GM13976 (cell line): ENCODE results near the gene GAB2.
A peak's percentile ranks its signal among the peaks of the same experiment; 100 is the strongest.

Source experiments
- DNase-seq: peaks from one replicate; pipeline ENCODE4 v3.0.0; 2012; ENCODE audit warnings: low spot score
- CTCF ChIP-seq: IDR thresholded peaks from 2 replicates; pipeline ENCODE4 v1.5.1; 2012; ENCODE audit warnings: borderline replicate concordance, mild to moderate bottlenecking; ENCODE audit not compliant: insufficient read depth; ENCODE audit errors: extremely low read depth, missing control alignments, control extremely low read depth
- in situ Hi-C: fragments of 300-500 bp; cut with MboI; formaldehyde crosslinking; loops from one replicate; pipeline ENCODE4 v1.12.0; 2022; ENCODE audit warnings: low sequenced_read_pairs, mixed read lengths, inconsistent platforms; ENCODE audit not compliant: unreplicated experiment

The GAB2 gene

DNA sequence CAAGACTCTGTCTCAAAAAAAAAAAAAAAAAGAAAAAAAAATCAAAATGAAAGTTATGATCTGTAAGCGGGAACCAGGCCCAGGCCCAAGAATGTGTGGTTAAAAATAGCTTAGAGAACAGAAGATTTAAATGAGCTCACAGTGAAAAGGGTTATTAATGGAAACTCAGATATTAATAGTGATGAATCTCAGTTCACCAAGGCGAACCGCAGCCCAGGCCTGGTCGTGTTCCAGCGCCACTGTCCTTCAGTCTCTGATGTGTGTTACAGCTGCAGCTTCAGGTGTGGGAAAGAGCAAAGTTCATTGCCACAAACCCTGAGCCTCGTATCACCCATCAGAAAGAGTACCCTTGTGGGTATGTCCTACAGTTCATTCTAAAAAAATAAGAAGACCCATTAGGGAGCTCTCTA is 107.1 kb downstream of the GAB2 start:
- DNase-seq: peak; percentile 86
- in situ Hi-C loops: no loop called here
- no peak for TF ChIP-seq CTCF

DNA sequence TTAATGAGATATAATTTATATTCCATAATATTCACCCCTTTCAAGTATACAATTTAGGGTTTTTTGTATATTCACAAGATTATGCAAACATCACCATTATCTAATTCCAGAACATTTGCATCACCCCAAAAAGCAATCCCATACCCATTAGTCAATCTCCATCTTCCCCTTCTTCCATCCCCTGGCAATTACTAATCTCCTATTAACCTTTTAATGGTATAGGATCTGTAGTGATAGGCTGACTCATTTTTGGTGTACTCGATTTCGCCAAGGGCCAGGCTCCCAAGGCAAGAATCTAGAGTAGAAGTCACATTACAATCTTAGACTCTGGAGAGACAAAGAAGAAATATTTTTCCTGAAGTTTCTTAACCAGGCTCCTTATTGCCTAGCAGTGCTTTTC is 113.4 kb downstream of the GAB2 start:
- in situ Hi-C loops: no loop called here

DNA sequence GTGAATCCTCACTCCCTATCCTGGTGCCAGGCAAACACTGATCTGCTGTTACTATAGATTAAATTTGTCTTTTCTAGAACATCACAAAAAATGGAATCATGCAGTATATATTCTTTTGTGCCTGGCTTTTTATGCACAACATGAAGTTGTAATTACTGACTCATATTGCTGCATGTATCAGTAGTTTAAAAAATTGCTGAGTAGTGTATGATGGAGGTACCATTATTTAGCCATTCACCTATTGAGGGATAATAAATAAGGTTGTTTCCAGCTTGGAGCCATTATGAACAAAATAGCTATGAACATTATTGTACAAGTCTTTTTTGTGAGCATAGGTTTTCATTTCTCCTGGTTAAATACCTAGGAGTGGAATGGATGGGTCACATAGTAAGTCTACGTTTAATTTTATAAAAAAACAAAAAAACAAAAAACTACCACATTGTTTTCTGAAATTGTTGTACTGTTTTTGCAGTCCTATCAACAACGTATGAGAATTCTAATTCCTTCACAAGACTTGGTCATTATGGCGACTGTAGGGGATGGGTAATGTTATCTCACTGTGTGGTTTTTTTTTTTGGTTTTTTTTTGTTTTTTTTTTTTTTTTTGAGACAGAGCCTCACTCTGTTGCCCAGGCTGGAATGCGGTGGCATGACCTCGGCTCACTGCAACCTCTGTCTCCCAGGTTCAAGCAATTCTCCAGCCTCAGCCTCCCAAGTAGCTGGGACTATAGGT is 117.3 kb downstream of the GAB2 start:
- in situ Hi-C loops: no loop called here
- no peak for DNase-seq
- TF ChIP-seq CTCF: no peak

More for the DNA sequence above, 113.4 kb downstream of the GAB2 start:
- no peak for TF ChIP-seq CTCF
- DNase-seq: no peak

GRCh38 chr11:78299000-78299710 is 118.5 kb downstream of the GAB2 start:
- no peak for TF ChIP-seq CTCF
- in situ Hi-C loops: no loop called here
- no peak for DNase-seq

- no peak for DNase-seq
Measured at GRCh38 chr11:78298291-78298771, 119.3 kb downstream of the GAB2 start.

More at GRCh38 chr11:78298291-78298771, 119.3 kb downstream of the GAB2 start:
- in situ Hi-C loops: no loop called here
- no peak for TF ChIP-seq CTCF
